Neural progenitor cell (in vitro differentiated cells): ENCODE measurements around the gene PSMB7.

ENCODE experiments used
- CTCF ChIP-seq: fragments of 200-600 bp; sonication (generic); IDR thresholded peaks from 2 replicates; pipeline ENCODE4 v1.5.1; 2017; ENCODE audit warnings: antibody characterized with exemption, mild to moderate bottlenecking
- EZH2 ChIP-seq: fragments of 200-600 bp; sonication (generic); IDR thresholded peaks from 2 replicates; pipeline ENCODE4 v1.6.1; 2017; ENCODE audit warnings: antibody characterized with exemption, mild to moderate bottlenecking, moderate library complexity
- EZH2phosphoT487 ChIP-seq: fragments of 200-600 bp; sonication (generic); IDR thresholded peaks from 2 replicates; pipeline ENCODE4 v1.6.1; 2017; ENCODE audit warnings: antibody characterized with exemption

GRCh38 chr9:124335320-124335707 lies 79.9 kb downstream of the PSMB7 start:
- TF ChIP-seq CTCF = no peak
- TF ChIP-seq EZH2 = no peak
- no peak for TF ChIP-seq EZH2phosphoT487
